Endodermal cell (in vitro differentiated cells): ENCODE results near the gene ERLIN1. TPM values are rescaled to one million over a fixed set of nuclear protein-coding genes. Genes with fewer than 3 reads are reported as not detected.

ENCODE experiments used
- DNase-seq: peaks from one replicate; pipeline ENCODE4 v3.0.0-alpha.2; 2017
- H3K27ac ChIP-seq: 2 replicates; pipeline ENCODE4 v1.5.1; 2013; ENCODE audit warnings: mild to moderate bottlenecking, low read depth, low read length, moderate library complexity
- H3K27me3 ChIP-seq: 2 replicates; pipeline ENCODE4 v1.6.1; 2013; ENCODE audit warnings: mild to moderate bottlenecking, low read length, moderate library complexity; ENCODE audit not compliant: insufficient read depth, control insufficient read depth, poor library complexity, severe bottlenecking
- H3K36me3 ChIP-seq: 2 replicates; pipeline ENCODE4 v1.7.0; 2013; ENCODE audit warnings: mild to moderate bottlenecking, low read length, moderate library complexity; ENCODE audit not compliant: control insufficient read depth, insufficient read depth
- H3K4me1 ChIP-seq: one replicate; pipeline ENCODE4 v1.7.0; 2013; ENCODE audit warnings: low read length; ENCODE audit not compliant: control insufficient read depth, insufficient read depth
- H3K4me3 ChIP-seq: 2 replicates; pipeline ENCODE4 v1.5.1; 2013; ENCODE audit warnings: mild to moderate bottlenecking, low read length, moderate library complexity
- H3K9ac ChIP-seq: 2 replicates; pipeline ENCODE4 v1.6.1; 2013; ENCODE audit warnings: mild to moderate bottlenecking, low read length, moderate library complexity; ENCODE audit not compliant: poor library complexity, severe bottlenecking; ENCODE audit errors: extremely low read depth
- H3K9me3 ChIP-seq: 2 replicates; pipeline ENCODE4 v1.6.1; 2013; ENCODE audit warnings: mild to moderate bottlenecking, low read length, moderate library complexity; ENCODE audit not compliant: control insufficient read depth
- H3K27ac Mint-ChIP-seq: 2 replicates; pipeline ENCODE4 v1.8.0; 2020; ENCODE audit warnings: mixed read lengths
- H3K27me3 Mint-ChIP-seq: 2 replicates; pipeline ENCODE4 v1.8.0; 2021; ENCODE audit warnings: mild to moderate bottlenecking, mixed read lengths; ENCODE audit not compliant: insufficient read depth
- H3K36me3 Mint-ChIP-seq: 2 replicates; pipeline ENCODE4 v1.8.0; 2020; ENCODE audit warnings: low read depth, mixed read lengths
- H3K4me1 Mint-ChIP-seq: 2 replicates; pipeline ENCODE4 v1.8.0; 2020; ENCODE audit warnings: mixed read lengths
- H3K4me3 Mint-ChIP-seq: 2 replicates; pipeline ENCODE4 v1.8.0; 2020; ENCODE audit warnings: mild to moderate bottlenecking, moderate library complexity, mixed read lengths
- H3K9me3 Mint-ChIP-seq: 2 replicates; pipeline ENCODE4 v1.8.0; 2020; ENCODE audit warnings: mild to moderate bottlenecking, mixed read lengths
- CTCF ChIP-seq: fragments of 200-600 bp; sonication (generic); conservative IDR thresholded peaks from 2 replicates; pipeline ENCODE4 v1.5.0; 2021; ENCODE audit warnings: antibody characterized with exemption, mild to moderate bottlenecking
- WGBS, 2 experiments: methylation state at CpG; one replicate each; pipeline versions ENCODE4 v1.1.5 to v1.1.7; 2013; ENCODE audit warnings: missing lambda C conversion rate in 2 of 2, mixed read lengths in 1 of 2; ENCODE audit not compliant: insufficient coverage in 1 of 2, insufficient read length in 1 of 2; 5-methylcytosine and 5-hydroxymethylcytosine counted together
- total RNA-seq, 2 donors: library from RNA; stranded (reverse); fragmentation: NEBNext Ultra II Directional in 1 of 2; extraction: Animal tissue kit (Norgen Biotek cat#: 25700) in 1 of 2; gene quantifications; 2 replicates in 1 of 2; 3 replicates in 1 of 2; pipeline ENCODE4 v1.2.1, GENCODE V29; 2021

The ERLIN1 gene
- total RNA-seq, 2 donors from 2014 or later, result 35.0 to 42.6 TPM

DNA sequence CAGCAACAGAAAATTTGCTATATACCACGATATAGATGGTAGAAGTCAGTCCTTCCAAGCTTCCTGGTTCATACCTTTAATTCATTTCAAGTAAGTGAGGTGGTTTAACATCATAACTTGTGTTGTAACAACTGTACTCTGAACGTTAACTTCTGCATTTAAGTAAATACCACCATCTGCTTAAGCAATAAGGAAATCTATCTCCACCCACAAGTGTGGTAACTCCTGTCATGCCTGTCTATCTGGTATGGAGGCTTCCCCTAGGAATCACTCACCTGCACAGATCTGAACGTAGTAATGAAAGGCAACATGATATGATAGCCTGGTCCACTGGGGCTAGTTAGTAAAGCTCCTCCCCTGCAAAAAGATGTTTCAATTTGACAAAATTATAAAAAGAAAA is 2.3 kb downstream of the ERLIN1 start:
- Histone ChIP-seq H3K9ac (no peak overlapping the region), H3K4me1 (no peaks in the 10 kb centered on the region), H3K4me3 (no peak overlapping the region), H3K36me3 (peaks cover 50% of the 10 kb centered on the region), H3K27ac (no peak overlapping the region), H3K27me3 (no peaks in the 10 kb centered on the region), H3K9me3 (no peaks in the 10 kb centered on the region)
- peaks cover 13% of the 10 kb centered on the region for H3K4me1 Mint-ChIP-seq
- H3K9me3 Mint-ChIP-seq, result no peaks in the 10 kb centered on the region
- H3K27ac Mint-ChIP-seq, result no peak overlapping the region
- no peaks in the 10 kb centered on the region for H3K27me3 Mint-ChIP-seq
- no peak overlapping the region for H3K4me3 Mint-ChIP-seq
- TF ChIP-seq CTCF, result no peak
- DNase-seq, result no peak
- H3K36me3 Mint-ChIP-seq, result peaks cover 28% of the 10 kb centered on the region
- WGBS, 2 experiments, result 91 to 100% methylated on average over 2 to 3 of the region's 3 CpGs

GRCh38 chr10:100182908-100183307 is 2.9 kb downstream of the ERLIN1 start:
- H3K9me3 Mint-ChIP-seq, result no peaks in the 10 kb centered on the region
- peaks cover 28% of the 10 kb centered on the region for H3K36me3 Mint-ChIP-seq
- H3K4me1 ChIP-seq, result no peaks in the 10 kb centered on the region
- H3K4me3 ChIP-seq, result no peak overlapping the region
- DNase-seq, result no peak
- 78 to 90% methylated on average over 1 to 3 of the region's 3 CpGs for WGBS, 2 experiments
- no peak overlapping the region for H3K27ac ChIP-seq
- H3K27me3 Mint-ChIP-seq, result no peaks in the 10 kb centered on the region
- no peaks in the 10 kb centered on the region for H3K9me3 ChIP-seq
- H3K4me3 Mint-ChIP-seq, result no peak overlapping the region
- H3K4me1 Mint-ChIP-seq, result peaks cover 13% of the 10 kb centered on the region
- TF ChIP-seq CTCF, result no peak
- H3K36me3 ChIP-seq, result peaks cover 50% of the 10 kb centered on the region
- no peaks in the 10 kb centered on the region for H3K27me3 ChIP-seq
- no peak overlapping the region for H3K9ac ChIP-seq
- no peak overlapping the region for H3K27ac Mint-ChIP-seq

- Mint-ChIP-seq H3K9me3 (no peaks in the 10 kb centered on the region), H3K27me3 (no peaks in the 10 kb centered on the region), H3K27ac (no peak overlapping the region), H3K4me1 (peaks cover 13% of the 10 kb centered on the region), H3K36me3 (peaks cover 27% of the 10 kb centered on the region), H3K4me3 (no peak overlapping the region)
- no peak overlapping the region for H3K4me3 ChIP-seq
- H3K4me1 ChIP-seq, result no peaks in the 10 kb centered on the region
- no peaks in the 10 kb centered on the region for H3K9me3 ChIP-seq
- no peak for DNase-seq
- H3K36me3 ChIP-seq, result peaks cover 51% of the 10 kb centered on the region
- no peak overlapping the region for H3K9ac ChIP-seq
- no peak overlapping the region for H3K27ac ChIP-seq
- WGBS, 2 experiments, result 83 to 97% methylated on average over 2 to 6 of the region's 6 CpGs
- no peak for TF ChIP-seq CTCF
- H3K27me3 ChIP-seq, result no peaks in the 10 kb centered on the region
Measured at GRCh38 chr10:100182281-100182680, 3.5 kb downstream of the ERLIN1 start.
